Stimulated activated naive B cell treated with anti-CD40 and anti-IgM and Interleukin-4, amounts not matched to agents 10 μg/mL and 1 μg/mL and 100 μg/mL, for 72 hours (primary cell): ENCODE results near the gene ADGRG4.

Source experiments
- ATAC-seq, 2 donors: fragments of 150-1000 bp; cut with Tn5 transposase; replicated peaks; 2 replicates each; pipeline ENCODE4 v1.10.0; 2021; ENCODE audit warnings: moderate library complexity in 1 of 2
- DNase-seq: peaks from one replicate; pipeline ENCODE4 v3.0.0; 2021
- H3K27ac Mint-ChIP-seq: one replicate; pipeline ENCODE4 v1.8.0; 2022; ENCODE audit warnings: mild to moderate bottlenecking, mixed read lengths
- H3K27me3 Mint-ChIP-seq, 2 donors: one replicate each; pipeline ENCODE4 v1.8.0; 2022; ENCODE audit warnings: mixed read lengths in 2 of 2
- H3K36me3 Mint-ChIP-seq, 2 donors: one replicate each; pipeline ENCODE4 v1.8.0; 2022; ENCODE audit warnings: mixed read lengths in 2 of 2, mild to moderate bottlenecking in 1 of 2
- H3K4me1 Mint-ChIP-seq, 2 donors: one replicate each; pipeline ENCODE4 v1.8.0; 2022; ENCODE audit warnings: mixed read lengths in 2 of 2, mild to moderate bottlenecking in 1 of 2
- H3K4me3 Mint-ChIP-seq, 2 donors: one replicate each; pipeline ENCODE4 v1.8.0; 2022; ENCODE audit warnings: mild to moderate bottlenecking in 2 of 2, mixed read lengths in 2 of 2, moderate library complexity in 1 of 2
- H3K9me3 Mint-ChIP-seq, 2 donors: one replicate each; pipeline ENCODE4 v1.8.0; 2022; ENCODE audit warnings: mixed read lengths in 2 of 2, mild to moderate bottlenecking in 1 of 2

The ADGRG4 gene

GRCh38 chrX:136446208-136446607 lies 145.4 kb downstream of the ADGRG4 start:
- Mint-ChIP-seq H3K4me1 (no peaks in the 10 kb centered on the region), H3K27me3 (no peaks in the 10 kb centered on the region), H3K9me3 (no peaks in the 10 kb centered on the region), H3K4me3 (no peak overlapping the region), H3K36me3 (no peaks in the 10 kb centered on the region), H3K27ac (no peak overlapping the region)
- no peak for DNase-seq
- no peak for ATAC-seq

- ATAC-seq: no peak
- no peak for DNase-seq
- Mint-ChIP-seq H3K36me3 (no peaks in the 10 kb centered on the region), H3K27ac (no peak overlapping the region), H3K4me1 (no peaks in the 10 kb centered on the region), H3K27me3 (no peaks in the 10 kb centered on the region), H3K4me3 (no peak overlapping the region), H3K9me3 (no peaks in the 10 kb centered on the region)
Measured at GRCh38 chrX:136447308-136447707, 146.5 kb downstream of the ADGRG4 start.

- no peak for DNase-seq
- H3K27me3 Mint-ChIP-seq: no peaks in the 10 kb centered on the region
- H3K4me1 Mint-ChIP-seq: no peaks in the 10 kb centered on the region
- H3K36me3 Mint-ChIP-seq: no peaks in the 10 kb centered on the region
- H3K27ac Mint-ChIP-seq: no peak overlapping the region
- ATAC-seq: no peak
- H3K4me3 Mint-ChIP-seq: no peak overlapping the region
- H3K9me3 Mint-ChIP-seq: no peaks in the 10 kb centered on the region
Measured at GRCh38 chrX:136447968-136448367, 147.2 kb downstream of the ADGRG4 start.

GRCh38 chrX:136450050-136450830 lies 149.5 kb downstream of the ADGRG4 start:
- H3K27ac Mint-ChIP-seq: no peak overlapping the region
- ATAC-seq (no peak), DNase-seq (no peak)
- H3K9me3 Mint-ChIP-seq: no peaks in the 10 kb centered on the region
- no peaks in the 10 kb centered on the region for H3K36me3 Mint-ChIP-seq
- no peaks in the 10 kb centered on the region for H3K4me1 Mint-ChIP-seq
- H3K4me3 Mint-ChIP-seq: no peak overlapping the region
- no peaks in the 10 kb centered on the region for H3K27me3 Mint-ChIP-seq

- H3K27ac Mint-ChIP-seq: no peak overlapping the region
- H3K36me3 Mint-ChIP-seq: no peaks in the 10 kb centered on the region
- no peak for ATAC-seq
- no peak for DNase-seq
- no peaks in the 10 kb centered on the region for H3K27me3 Mint-ChIP-seq
- H3K9me3 Mint-ChIP-seq: no peaks in the 10 kb centered on the region
- no peak overlapping the region for H3K4me3 Mint-ChIP-seq
- H3K4me1 Mint-ChIP-seq: no peaks in the 10 kb centered on the region
Measured at GRCh38 chrX:136452614-136453013, 151.9 kb downstream of the ADGRG4 start.

- Mint-ChIP-seq H3K27ac (no peak overlapping the region), H3K4me3 (no peak overlapping the region), H3K4me1 (no peaks in the 10 kb centered on the region), H3K36me3 (no peaks in the 10 kb centered on the region), H3K9me3 (no peaks in the 10 kb centered on the region), H3K27me3 (no peaks in the 10 kb centered on the region)
- DNase-seq: no peak
- ATAC-seq: no peak
Measured at GRCh38 chrX:136453114-136453513, 152.4 kb downstream of the ADGRG4 start.

GRCh38 chrX:136453771-136454170 lies 153.0 kb downstream of the ADGRG4 start:
- no peak overlapping the region for H3K4me3 Mint-ChIP-seq

GRCh38 chrX:136456133-136456532 lies 155.4 kb downstream of the ADGRG4 start:
- H3K9me3 Mint-ChIP-seq: no peaks in the 10 kb centered on the region
- H3K27ac Mint-ChIP-seq: no peak overlapping the region
- DNase-seq (no peak), ATAC-seq (no peak)
- H3K4me3 Mint-ChIP-seq: no peak overlapping the region
- H3K36me3 Mint-ChIP-seq: no peaks in the 10 kb centered on the region
- no peaks in the 10 kb centered on the region for H3K27me3 Mint-ChIP-seq
- no peaks in the 10 kb centered on the region for H3K4me1 Mint-ChIP-seq

More at GRCh38 chrX:136453771-136454170, 153.0 kb downstream of the ADGRG4 start:
- no peaks in the 10 kb centered on the region for H3K27me3 Mint-ChIP-seq
- H3K4me1 Mint-ChIP-seq: no peaks in the 10 kb centered on the region
- H3K9me3 Mint-ChIP-seq: no peaks in the 10 kb centered on the region
- H3K27ac Mint-ChIP-seq: no peak overlapping the region
- DNase-seq: no peak
- ATAC-seq: no peak
- no peaks in the 10 kb centered on the region for H3K36me3 Mint-ChIP-seq

- Mint-ChIP-seq H3K36me3 (no peaks in the 10 kb centered on the region), H3K4me1 (no peaks in the 10 kb centered on the region), H3K9me3 (no peaks in the 10 kb centered on the region), H3K27ac (no peak overlapping the region), H3K27me3 (no peaks in the 10 kb centered on the region), H3K4me3 (no peak overlapping the region)
- DNase-seq (no peak), ATAC-seq (no peak)
Measured at GRCh38 chrX:136457303-136457917, 156.6 kb downstream of the ADGRG4 start.

- H3K4me1 Mint-ChIP-seq: no peaks in the 10 kb centered on the region
- no peak overlapping the region for H3K27ac Mint-ChIP-seq
- DNase-seq (no peak), ATAC-seq (no peak)
- H3K9me3 Mint-ChIP-seq: no peaks in the 10 kb centered on the region
- no peaks in the 10 kb centered on the region for H3K36me3 Mint-ChIP-seq
- no peak overlapping the region for H3K4me3 Mint-ChIP-seq
- no peaks in the 10 kb centered on the region for H3K27me3 Mint-ChIP-seq
Measured at GRCh38 chrX:136464589-136464988, 163.8 kb downstream of the ADGRG4 start.
